ENCODE data around the gene ERCC5.

The ERCC5 gene

GRCh38 chr13:102892503-102892902 is 46.7 kb downstream of the ERCC5 start:
- DNase-seq (ENCODE audit: low spot score), result no peak

GRCh38 chr13:102897371-102898138 is 51.7 kb downstream of the ERCC5 start:
- no peak for DNase-seq (ENCODE audit: low spot score)

- DNase-seq (ENCODE audit: low spot score), result no peak
Observed at GRCh38 chr13:102900193-102900608, 54.4 kb downstream of the ERCC5 start.

- DNase-seq (ENCODE audit: low spot score), result no peak
Observed at GRCh38 chr13:102901056-102901455, 55.2 kb downstream of the ERCC5 start.

- no peak for DNase-seq (ENCODE audit: low spot score)
Observed at GRCh38 chr13:102901615-102902305, 55.9 kb downstream of the ERCC5 start.

- DNase-seq (ENCODE audit: low spot score), result no peak
Observed at GRCh38 chr13:102902789-102903347, 57.0 kb downstream of the ERCC5 start.

- DNase-seq (ENCODE audit: low spot score), result no peak
Observed at GRCh38 chr13:102903659-102904407, 58.0 kb downstream of the ERCC5 start.

- DNase-seq (ENCODE audit: low spot score), result no peak
Observed at GRCh38 chr13:102904408-102904862, 58.6 kb downstream of the ERCC5 start.

GRCh38 chr13:102905905-102906771 is 60.3 kb downstream of the ERCC5 start:
- no peak for DNase-seq (ENCODE audit: low spot score)

- DNase-seq (ENCODE audit: low spot score), result no peak
Observed at GRCh38 chr13:102907016-102907756, 61.4 kb downstream of the ERCC5 start.

- no peak for DNase-seq (ENCODE audit: low spot score)
Observed at GRCh38 chr13:102907886-102908515, 62.2 kb downstream of the ERCC5 start.

- DNase-seq (ENCODE audit: low spot score), result no peak
Observed at GRCh38 chr13:102909971-102910370, 64.1 kb downstream of the ERCC5 start.

GRCh38 chr13:102911336-102911735 is 65.5 kb downstream of the ERCC5 start:
- no peak for DNase-seq (ENCODE audit: low spot score)

GRCh38 chr13:102912599-102912998 is 66.8 kb downstream of the ERCC5 start:
- DNase-seq (ENCODE audit: low spot score), result no peak

- no peak for DNase-seq (ENCODE audit: low spot score)
Observed at GRCh38 chr13:102913914-102914313, 68.1 kb downstream of the ERCC5 start.

GRCh38 chr13:102914339-102914930 is 68.6 kb downstream of the ERCC5 start:
- DNase-seq (ENCODE audit: low spot score), result no peak

GRCh38 chr13:102915393-102915930 is 69.6 kb downstream of the ERCC5 start:
- no peak for DNase-seq (ENCODE audit: low spot score)

GRCh38 chr13:102917019-102917418 is 71.2 kb downstream of the ERCC5 start:
- DNase-seq (ENCODE audit: low spot score), result no peak

- no peak for DNase-seq (ENCODE audit: low spot score)
Observed at GRCh38 chr13:102922184-102922583, 76.4 kb downstream of the ERCC5 start.
